NCI-H748 (cell line): ENCODE data around the gene SLC22A23.

ENCODE experiments used
- DNase-seq: peaks from one replicate; lab custom pipeline; 2025; ENCODE audit not compliant: unreplicated experiment; lab: John Stamatoyannopoulos, UW

Gene SLC22A23

GRCh38 chr6:3306848-3307247 is 150.0 kb downstream of the SLC22A23 start:
- DNase-seq: no peak

- DNase-seq: no peak
These were observed 151.0 kb downstream of the SLC22A23 start for GRCh38 chr6:3305831-3306230.

DNA sequence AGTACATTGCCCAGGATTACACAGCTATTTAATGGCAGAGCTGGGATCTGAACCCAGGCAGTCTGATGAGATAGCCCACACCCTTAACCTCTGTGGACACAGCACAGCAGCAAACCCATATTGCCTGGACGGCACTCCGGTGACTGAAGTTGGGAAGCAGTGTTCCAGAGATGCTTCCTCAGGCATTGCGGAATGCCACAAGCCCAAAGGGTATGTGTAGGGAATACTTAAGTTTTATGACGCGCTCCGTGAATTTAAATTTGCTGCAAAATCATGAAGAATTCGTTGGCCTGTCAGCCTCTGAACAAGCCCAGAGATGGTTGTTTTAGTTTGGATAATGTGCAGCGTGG is 151.7 kb downstream of the SLC22A23 start:
- no peak for DNase-seq

DNA sequence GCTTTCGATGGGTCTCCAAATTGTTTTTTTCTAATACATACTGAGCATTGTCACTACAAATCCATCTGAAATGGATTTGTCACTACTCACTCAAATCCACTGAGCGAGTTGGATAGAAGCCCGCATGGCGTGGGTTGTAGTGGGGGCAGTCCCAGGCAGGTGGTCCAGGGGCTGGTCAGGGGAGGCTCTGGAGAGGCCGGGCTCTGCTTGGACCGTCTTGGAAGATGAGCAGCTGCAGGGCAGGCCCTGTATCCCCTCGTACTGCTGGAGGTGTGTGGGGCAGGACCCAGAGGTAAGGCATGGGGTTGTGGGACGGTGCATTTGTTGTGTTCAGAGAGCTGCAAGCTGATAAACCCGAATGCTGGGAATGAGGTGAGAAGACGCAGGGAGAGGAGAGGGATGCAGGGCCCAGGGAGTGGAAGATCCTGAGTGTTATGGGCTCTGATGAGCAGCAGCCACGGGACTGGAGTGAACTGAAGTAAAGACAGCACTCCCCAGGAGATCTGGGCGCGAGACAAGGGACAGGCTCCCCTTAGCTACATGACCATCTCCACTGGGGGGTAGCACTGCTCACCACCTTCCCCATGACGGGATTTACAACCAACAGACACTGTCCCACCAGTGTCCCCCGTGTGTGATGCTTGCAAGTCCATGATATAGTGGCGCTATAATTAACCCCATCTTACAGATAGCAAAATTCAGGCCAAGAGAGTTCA is 152.2 kb downstream of the SLC22A23 start:
- no peak for DNase-seq

- no peak for DNase-seq
These were observed 152.9 kb downstream of the SLC22A23 start for GRCh38 chr6:3303795-3304411.

DNA sequence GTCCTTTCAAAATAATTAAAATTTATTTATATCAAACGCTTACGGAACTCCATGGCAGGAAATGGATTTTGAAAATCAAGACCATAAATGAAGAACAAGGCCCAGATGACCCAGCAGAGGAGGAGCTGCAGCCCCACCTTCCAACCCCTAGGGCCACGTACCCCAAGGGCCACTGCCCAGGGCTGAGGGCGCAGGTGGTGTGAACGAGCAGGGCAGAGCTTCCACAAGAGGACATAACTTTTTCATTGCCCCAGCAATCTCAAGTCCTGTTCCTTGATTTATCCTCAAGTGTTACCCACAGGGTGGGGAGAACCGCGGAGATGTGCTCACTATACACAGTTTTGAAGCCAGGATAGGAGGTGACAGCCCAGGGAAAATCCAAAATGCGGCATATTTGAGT is 155.3 kb downstream of the SLC22A23 start:
- DNase-seq: no peak

- DNase-seq: no peak
These were observed 157.6 kb downstream of the SLC22A23 start for GRCh38 chr6:3299221-3299620.

GRCh38 chr6:3297909-3298308 is 158.9 kb downstream of the SLC22A23 start:
- no peak for DNase-seq

- no peak for DNase-seq
These were observed 159.8 kb downstream of the SLC22A23 start for GRCh38 chr6:3297006-3297405.

DNA sequence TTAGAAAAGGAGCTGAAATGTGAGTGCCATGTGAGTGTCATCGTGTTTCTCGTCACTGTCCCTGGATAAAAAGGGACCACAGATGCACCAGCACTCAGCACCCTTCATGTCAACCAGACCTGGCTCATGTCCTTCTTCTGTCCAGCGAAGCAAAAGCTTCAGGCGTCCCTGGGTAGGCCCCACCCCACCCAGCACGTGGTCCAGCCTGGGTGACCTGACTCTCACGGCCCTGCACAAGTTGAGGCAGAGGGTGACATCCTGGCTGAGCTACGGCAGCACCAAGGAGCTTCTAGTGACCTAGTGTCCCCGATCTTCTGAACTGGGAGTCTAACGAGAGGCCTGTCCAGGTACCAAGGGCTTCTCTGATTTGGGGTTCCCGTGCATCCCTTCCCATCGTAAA is 160.3 kb downstream of the SLC22A23 start:
- no peak for DNase-seq

GRCh38 chr6:3296078-3296477 is 160.8 kb downstream of the SLC22A23 start:
- DNase-seq: no peak

- DNase-seq: no peak
These were observed 161.7 kb downstream of the SLC22A23 start for GRCh38 chr6:3294921-3295871.

- DNase-seq: no peak
These were observed 162.5 kb downstream of the SLC22A23 start for GRCh38 chr6:3294396-3294795.

DNA sequence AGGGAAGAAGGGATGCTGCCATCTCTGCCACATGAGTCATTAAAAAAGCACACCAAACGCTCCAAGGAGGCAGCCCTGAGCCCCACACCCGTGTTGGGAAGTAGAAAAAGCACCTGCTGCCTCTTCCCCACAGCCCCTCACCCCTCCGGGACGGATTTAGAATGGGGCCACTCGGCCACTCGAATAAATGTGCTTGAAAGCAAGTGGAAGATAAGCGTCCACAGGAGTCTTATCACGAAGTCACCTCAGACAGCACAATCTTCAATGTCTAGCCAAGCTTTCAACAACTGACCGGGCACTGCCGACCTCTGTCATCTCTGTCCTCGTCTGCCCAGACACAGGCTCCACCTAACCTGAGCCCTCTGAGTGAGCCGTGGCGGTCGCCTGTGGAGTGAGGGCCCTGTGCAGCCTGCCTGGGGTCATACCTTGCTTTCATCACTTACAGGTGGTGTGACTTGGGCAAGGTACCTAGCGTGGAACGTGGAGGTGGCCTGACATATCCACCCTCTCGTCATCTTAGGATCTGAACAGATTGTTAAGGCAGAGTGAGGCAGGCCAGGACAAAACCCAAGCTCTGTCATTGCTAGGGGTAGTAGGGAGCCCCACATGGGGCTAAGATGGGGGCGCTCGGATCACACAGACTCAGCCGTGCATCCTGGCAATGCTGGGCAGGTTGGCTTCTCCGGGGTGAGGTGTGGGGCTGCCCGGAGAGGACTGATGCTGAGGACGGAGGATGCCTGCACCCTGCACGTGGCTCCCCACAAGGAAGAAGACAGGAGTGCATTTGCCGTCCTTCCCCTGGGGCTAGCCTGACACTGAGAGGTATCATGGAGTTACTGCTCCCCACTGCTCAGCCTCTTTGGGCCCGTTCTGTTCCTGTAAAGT is 163.3 kb downstream of the SLC22A23 start:
- DNase-seq: no peak

DNA sequence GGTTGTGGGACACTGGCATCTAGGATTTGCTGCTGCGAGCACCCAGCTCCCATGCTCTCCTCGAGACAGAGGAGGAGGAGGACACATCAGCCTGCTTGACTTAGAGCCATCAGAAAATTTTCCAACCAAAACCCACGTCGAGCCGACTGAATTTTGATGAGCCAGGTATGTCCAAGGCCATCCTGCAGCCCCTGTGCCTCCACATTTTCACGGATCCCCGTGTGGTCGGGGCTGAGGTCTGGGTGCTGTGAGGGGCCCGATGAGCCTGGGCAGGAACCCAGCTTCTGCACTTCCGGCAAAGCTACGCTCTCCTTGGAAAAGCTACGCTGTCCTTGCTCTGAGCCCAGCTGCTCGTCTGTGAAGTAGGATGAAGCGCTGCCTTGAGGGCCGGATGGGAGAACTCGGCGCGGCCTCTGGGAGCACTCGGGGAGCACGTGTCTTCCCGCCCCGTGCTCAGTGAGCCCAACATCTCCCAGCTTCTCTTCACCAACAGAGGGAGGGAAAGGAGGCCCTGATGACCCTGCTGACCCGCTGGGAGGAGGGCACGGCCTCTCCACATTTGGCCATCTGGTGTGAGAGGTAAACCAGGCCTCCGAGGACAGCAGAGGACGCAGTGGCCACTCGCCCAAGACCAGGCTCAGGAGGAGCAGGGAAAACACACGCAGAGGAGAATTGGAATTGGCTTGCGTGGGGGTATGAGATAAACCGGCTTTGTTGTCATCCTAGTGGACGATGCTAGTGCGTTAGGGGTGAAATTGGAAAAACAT is 164.2 kb downstream of the SLC22A23 start:
- no peak for DNase-seq

DNA sequence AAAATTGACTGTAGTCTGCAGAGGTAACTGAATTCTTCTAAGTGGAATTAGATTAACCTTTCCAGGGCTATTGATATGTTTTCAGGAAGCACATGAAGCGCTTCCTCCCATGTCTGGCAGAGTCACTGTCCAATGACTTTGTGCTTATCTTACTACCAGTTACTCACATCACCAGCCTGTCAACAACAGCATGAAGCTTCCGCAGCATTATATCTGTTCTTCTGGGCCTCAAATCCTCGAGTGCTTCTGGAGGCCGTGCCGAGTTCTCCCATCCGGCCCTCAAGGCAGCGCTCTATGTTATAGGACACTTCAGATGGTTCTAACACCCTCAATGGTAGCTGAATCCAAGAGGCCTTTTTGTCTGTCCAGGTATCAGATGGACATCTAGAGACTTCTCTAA is 164.9 kb downstream of the SLC22A23 start:
- no peak for DNase-seq

- no peak for DNase-seq
These were observed 165.5 kb downstream of the SLC22A23 start for GRCh38 chr6:3291346-3291745.

- no peak for DNase-seq
These were observed 166.0 kb downstream of the SLC22A23 start for GRCh38 chr6:3290931-3291211.

DNA sequence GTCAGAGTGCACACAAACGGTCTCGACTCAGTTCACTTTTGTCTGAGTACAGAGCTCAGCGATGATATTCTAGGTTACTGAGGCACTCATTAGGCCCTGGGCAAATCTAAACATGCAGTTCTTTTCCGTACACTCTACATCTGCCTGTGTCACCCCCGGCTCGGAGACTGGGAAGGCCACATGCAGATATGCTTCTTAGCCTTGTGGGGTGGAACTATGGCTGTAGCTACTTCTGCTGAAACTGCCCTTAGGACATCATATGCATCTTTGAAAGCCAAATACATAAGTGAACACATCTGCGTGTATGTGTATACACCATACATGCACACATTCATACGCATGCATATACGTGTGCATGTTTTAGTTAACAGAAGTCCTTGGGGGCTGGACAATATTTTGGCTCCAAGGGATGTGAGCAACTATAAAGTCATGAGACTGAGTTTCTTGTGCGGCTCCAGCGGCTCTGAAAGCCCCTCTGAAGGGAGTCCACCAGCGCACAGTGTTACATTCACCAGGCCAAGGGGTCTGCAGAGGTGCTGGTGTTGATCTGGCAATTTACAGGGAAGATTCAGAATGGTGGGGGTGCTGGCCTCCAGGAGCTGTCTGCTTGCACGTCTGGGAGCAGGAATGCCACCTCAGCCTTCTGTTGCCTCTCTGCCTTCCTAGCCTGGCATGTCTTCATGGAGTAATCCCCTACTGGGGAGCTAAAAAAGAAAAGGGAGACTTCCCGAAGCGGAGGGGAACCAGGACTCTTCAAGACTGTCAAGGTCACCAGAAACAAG is 166.5 kb downstream of the SLC22A23 start:
- no peak for DNase-seq

- DNase-seq: no peak
These were observed 167.2 kb downstream of the SLC22A23 start for GRCh38 chr6:3289664-3290055.
